ENCODE measurements around the gene AXIN2.

Gene AXIN2

DNA sequence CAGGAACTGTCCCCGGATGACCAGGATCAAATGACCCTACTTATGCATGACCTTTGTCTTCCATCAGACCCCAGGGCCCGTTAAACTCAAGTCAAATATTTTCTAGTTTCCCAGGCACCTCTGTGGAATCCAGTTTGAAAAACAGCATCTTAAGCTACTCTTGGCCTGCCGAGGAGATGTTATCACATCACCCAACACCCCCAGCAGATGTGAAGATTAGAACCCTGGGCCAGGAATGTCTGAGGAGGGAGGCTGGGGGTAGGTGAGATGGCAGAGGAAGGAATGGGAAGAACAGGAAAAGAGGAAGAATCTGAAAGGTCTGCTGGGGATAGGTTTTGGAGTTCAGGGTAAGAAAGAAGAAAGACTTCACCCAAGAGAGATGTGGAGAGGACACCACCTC lies 79.2 kb downstream of the AXIN2 start:
- Histone ChIP-seq H3K27me3 (ENCODE audit: insufficient read depth, insufficient read length) (no peaks in the 10 kb centered on the region), H3K4me1 (ENCODE audit: insufficient read depth, insufficient read length) (no peaks in the 10 kb centered on the region), H3K9ac (ENCODE audit: insufficient read length, low read depth) (no peak overlapping the region), H3K9me3 (ENCODE audit: insufficient read depth, low read length) (peaks cover 15% of the 10 kb centered on the region; the same call in 1 of the 2 replicates), H3K36me3 (ENCODE audit: insufficient read depth, insufficient read length, low read length) (no peaks in the 10 kb centered on the region), H3K4me3 (ENCODE audit: insufficient read length, low read depth) (no peak overlapping the region)
- no peak for TF ChIP-seq ZNF274 (IDR thresholded peaks at IDR 0.05; ENCODE audit: low read depth, low read length)
- TF ChIP-seq YY1 (IDR thresholded peaks at IDR 0.05; ENCODE audit: insufficient read depth, insufficient read length), result no peak
- no peak for TF ChIP-seq SUZ12 (IDR thresholded peaks at IDR 0.05; ENCODE audit: extremely low read depth, insufficient read depth, insufficient read length)
- DNase-seq (ENCODE audit: low read depth, low spot score), result no peak

DNA sequence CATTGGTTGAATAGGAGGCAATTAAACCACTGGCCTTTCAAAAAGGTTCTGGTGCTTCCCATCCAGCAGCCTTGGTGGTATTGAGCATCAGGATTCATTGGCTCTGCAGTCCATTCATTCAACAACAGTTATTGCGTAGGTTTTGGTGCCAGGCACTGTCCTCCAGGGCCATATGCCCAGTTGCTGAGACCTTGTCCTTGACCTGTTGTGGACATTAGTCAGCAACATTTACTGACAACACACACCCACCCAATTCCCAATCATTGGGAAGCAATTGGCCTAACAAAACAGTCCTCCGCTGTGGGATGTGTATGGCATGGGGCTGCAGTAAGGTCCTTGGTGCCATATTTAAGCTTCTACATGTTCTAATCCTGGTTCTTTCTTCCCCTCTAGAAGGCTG lies 82.2 kb downstream of the AXIN2 start:
- no peaks in the 10 kb centered on the region for H3K36me3 ChIP-seq (ENCODE audit: insufficient read depth, insufficient read length, low read length)
- TF ChIP-seq SUZ12 (IDR thresholded peaks at IDR 0.05; ENCODE audit: extremely low read depth, insufficient read depth, insufficient read length) (no peak), ZNF274 (IDR thresholded peaks at IDR 0.05; ENCODE audit: low read depth, low read length) (no peak), YY1 (IDR thresholded peaks at IDR 0.05; ENCODE audit: insufficient read depth, insufficient read length) (no peak)
- peaks cover 10% of the 10 kb centered on the region; the same call in 1 of the 2 replicates for H3K9me3 ChIP-seq (ENCODE audit: insufficient read depth, low read length)
- no peak overlapping the region for H3K9ac ChIP-seq (ENCODE audit: insufficient read length, low read depth)
- no peak overlapping the region for H3K4me3 ChIP-seq (ENCODE audit: insufficient read length, low read depth)
- H3K27me3 ChIP-seq (ENCODE audit: insufficient read depth, insufficient read length), result no peaks in the 10 kb centered on the region
- DNase-seq (ENCODE audit: low read depth, low spot score), result no peak
- H3K4me1 ChIP-seq (ENCODE audit: insufficient read depth, insufficient read length), result no peaks in the 10 kb centered on the region

Data from NT2/D1 (cell line).